ENCODE data around the gene SPSB4. TPM values are rescaled to one million over a fixed set of nuclear protein-coding genes. Genes with fewer than 3 reads are reported as not detected.
A peak's percentile ranks its signal among the peaks of the same experiment; 100 is the strongest.

Gene SPSB4
- total RNA-seq, 6 experiments from 2014 or later, result 0.62 to 1.0 (median 0.98) TPM; not detected in 3

DNA sequence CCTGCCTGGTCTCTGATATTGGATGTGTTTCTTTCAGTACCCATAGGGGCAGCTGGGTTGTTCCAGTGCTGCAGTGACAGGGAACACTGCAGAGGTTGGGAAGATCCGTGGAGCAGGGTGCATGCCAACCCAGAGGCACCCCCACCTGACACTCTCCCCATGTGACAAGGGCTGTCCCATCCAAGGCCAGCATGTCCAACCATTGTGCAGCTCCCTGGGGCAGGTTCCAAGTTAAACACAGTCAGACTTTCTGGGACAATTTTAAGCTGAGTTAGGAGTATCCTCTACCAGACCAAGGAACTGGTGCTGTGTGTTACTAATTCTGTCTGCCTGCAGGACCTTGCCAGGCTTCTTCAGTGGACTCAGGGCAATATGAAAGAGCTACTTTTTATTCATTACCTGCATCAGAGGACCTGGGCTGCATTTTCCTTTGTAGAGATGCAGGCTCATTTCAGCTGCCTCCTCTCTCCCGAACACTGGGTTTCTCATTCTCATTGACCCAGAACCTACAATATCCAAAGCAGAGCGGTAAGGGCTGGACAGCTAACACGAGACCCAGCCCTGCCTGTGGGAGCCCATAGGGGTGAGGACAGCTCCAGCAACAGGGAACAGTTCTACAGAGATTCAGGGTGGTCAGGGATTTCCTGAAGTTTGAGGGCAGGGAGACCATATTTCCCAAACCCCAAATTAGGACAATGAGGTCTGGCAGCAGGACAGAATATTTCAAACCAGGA is 72.7 kb downstream of the SPSB4 start:
- peak in 1 of 3 donors; percentile 21 for DNase-seq
- TF ChIP-seq POLR2A (IDR thresholded peaks at IDR 0.05), result no peak
- WGBS (ENCODE audit: insufficient coverage, low coverage, low lambda C conversion rate, missing lambda C conversion rate), result 59% methylated on average over 3 of the region's 4 CpGs
- no peak overlapping the region for H3K4me3 ChIP-seq
- ATAC-seq, result peak in 3 of 4 donors; percentile 26 to 45 (median 40)
- no peaks in the 10 kb centered on the region for H3K9me3 ChIP-seq
- H3K27ac ChIP-seq, result no peak overlapping the region
- H3K36me3 ChIP-seq, result no peaks in the 10 kb centered on the region
- no peaks in the 10 kb centered on the region for H3K27me3 ChIP-seq
- H3K4me1 ChIP-seq, result no peaks in the 10 kb centered on the region
- intact Hi-C loops (cut with DNase I), result no loop called here

DNA sequence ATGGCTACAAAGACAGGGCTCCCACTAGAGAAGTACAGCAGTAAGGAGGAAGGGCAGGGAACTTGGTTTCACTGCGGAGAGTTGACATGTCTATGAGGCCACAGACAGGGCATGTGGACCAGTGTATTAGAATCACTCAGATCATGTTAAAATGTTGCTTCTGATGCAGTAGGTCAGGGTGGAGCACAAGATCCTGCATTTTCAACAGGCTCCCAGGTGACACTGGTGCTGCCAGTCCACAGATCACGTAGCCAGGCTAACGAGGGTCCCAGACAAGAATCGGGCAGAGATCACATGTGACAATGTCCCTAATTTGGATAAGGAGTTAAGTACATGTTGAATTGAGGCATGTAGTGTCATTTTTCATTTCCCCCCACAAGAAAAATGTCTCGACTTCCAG is 73.6 kb downstream of the SPSB4 start:
- Histone ChIP-seq H3K27me3 (no peaks in the 10 kb centered on the region), H3K27ac (no peak overlapping the region), H3K4me1 (no peaks in the 10 kb centered on the region), H3K36me3 (no peaks in the 10 kb centered on the region), H3K9me3 (no peaks in the 10 kb centered on the region), H3K4me3 (no peak overlapping the region)
- TF ChIP-seq POLR2A (IDR thresholded peaks at IDR 0.05), result no peak
- TF ChIP-seq, protein P1, sequence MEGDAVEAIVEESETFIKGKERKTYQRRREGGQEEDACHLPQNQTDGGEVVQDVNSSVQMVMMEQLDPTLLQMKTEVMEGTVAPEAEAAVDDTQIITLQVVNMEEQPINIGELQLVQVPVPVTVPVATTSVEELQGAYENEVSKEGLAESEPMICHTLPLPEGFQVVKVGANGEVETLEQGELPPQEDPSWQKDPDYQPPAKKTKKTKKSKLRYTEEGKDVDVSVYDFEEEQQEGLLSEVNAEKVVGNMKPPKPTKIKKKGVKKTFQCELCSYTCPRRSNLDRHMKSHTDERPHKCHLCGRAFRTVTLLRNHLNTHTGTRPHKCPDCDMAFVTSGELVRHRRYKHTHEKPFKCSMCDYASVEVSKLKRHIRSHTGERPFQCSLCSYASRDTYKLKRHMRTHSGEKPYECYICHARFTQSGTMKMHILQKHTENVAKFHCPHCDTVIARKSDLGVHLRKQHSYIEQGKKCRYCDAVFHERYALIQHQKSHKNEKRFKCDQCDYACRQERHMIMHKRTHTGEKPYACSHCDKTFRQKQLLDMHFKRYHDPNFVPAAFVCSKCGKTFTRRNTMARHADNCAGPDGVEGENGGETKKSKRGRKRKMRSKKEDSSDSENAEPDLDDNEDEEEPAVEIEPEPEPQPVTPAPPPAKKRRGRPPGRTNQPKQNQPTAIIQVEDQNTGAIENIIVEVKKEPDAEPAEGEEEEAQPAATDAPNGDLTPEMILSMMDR (IDR thresholded peaks at IDR 0.05), result no peak
- no peak for DNase-seq
- WGBS (ENCODE audit: insufficient coverage, low coverage, low lambda C conversion rate, missing lambda C conversion rate), result 52% methylated on average over 4 of the region's 5 CpGs
- intact Hi-C loops (cut with DNase I), result no loop called here
- ATAC-seq, result no peak

DNA sequence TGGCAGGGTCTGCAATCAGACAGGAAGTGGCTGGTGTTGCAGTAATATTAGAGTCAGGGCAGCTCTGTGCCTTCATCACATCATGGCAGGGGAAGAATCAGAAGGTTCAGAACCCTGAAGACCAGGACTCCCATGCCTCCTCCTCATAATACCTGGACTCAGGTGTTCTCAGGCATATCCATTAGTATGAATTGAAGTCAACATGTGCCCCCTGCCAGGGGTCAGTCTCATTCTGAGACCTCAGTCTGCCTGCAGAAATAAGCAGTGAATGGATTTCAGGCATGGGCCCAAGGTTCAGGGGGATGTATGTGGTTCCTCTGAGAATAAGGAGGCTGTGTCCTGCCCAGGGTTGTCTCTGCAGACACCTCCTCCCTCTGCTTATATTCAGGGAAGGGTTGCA is 74.2 kb downstream of the SPSB4 start:
- H3K27me3 ChIP-seq, result no peaks in the 10 kb centered on the region
- no peak for DNase-seq
- H3K36me3 ChIP-seq, result no peaks in the 10 kb centered on the region
- no peak overlapping the region for H3K4me3 ChIP-seq
- TF ChIP-seq, protein P1 (IDR thresholded peaks at IDR 0.05), result no peak
- TF ChIP-seq POLR2A (IDR thresholded peaks at IDR 0.05), result no peak
- ATAC-seq, result no peak
- no peak overlapping the region for H3K27ac ChIP-seq
- H3K9me3 ChIP-seq, result no peaks in the 10 kb centered on the region
- intact Hi-C loops (cut with DNase I), result no loop called here
- H3K4me1 ChIP-seq, result no peaks in the 10 kb centered on the region

DNA sequence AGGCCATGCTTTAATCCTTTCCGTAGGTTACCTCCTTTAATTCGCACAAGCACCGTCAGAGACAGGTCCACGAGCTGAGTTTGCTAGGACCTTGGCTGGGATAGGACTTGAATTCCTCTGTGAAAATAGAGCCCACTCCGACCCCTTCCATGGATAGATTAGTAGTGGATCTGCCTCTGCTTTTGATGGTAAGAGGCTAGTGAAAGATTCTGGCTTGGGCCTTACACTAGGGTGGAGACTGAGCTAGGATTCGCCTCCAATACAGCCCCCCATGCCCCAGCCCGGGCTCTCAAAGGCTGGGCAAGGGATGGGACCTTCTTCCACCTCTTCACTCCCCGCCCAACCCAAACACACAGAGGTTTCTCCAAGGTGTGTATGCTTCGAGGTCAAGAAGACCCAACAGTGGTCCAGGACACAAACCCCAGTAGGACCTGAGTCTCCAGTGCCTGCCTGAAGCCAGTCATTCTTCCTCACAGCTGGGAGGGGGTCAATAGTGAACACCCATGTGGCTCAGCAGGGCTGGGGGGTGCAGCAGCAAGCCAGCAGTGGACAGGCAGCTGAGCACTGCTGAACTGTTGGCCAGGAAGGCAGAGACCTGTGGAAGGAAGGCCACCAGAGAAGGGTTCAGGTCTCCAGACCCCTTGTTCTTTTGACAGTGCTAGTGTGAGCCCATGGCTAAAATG is 75.7 kb downstream of the SPSB4 start:
- H3K27me3 ChIP-seq, result no peaks in the 10 kb centered on the region
- intact Hi-C loops (cut with DNase I), result no loop called here
- no peaks in the 10 kb centered on the region for H3K4me1 ChIP-seq
- peak in 1 of 3 donors; percentile 24 for DNase-seq
- no peak for ATAC-seq
- no peak overlapping the region for H3K4me3 ChIP-seq
- no peaks in the 10 kb centered on the region for H3K36me3 ChIP-seq
- H3K27ac ChIP-seq, result no peak overlapping the region
- TF ChIP-seq POLR2A (IDR thresholded peaks at IDR 0.05), result no peak
- TF ChIP-seq, protein P1 (IDR thresholded peaks at IDR 0.05), result no peak
- 48% methylated on average over 3 of the region's 9 CpGs for WGBS (ENCODE audit: insufficient coverage, low coverage, low lambda C conversion rate, missing lambda C conversion rate)
- H3K9me3 ChIP-seq, result no peaks in the 10 kb centered on the region

DNA sequence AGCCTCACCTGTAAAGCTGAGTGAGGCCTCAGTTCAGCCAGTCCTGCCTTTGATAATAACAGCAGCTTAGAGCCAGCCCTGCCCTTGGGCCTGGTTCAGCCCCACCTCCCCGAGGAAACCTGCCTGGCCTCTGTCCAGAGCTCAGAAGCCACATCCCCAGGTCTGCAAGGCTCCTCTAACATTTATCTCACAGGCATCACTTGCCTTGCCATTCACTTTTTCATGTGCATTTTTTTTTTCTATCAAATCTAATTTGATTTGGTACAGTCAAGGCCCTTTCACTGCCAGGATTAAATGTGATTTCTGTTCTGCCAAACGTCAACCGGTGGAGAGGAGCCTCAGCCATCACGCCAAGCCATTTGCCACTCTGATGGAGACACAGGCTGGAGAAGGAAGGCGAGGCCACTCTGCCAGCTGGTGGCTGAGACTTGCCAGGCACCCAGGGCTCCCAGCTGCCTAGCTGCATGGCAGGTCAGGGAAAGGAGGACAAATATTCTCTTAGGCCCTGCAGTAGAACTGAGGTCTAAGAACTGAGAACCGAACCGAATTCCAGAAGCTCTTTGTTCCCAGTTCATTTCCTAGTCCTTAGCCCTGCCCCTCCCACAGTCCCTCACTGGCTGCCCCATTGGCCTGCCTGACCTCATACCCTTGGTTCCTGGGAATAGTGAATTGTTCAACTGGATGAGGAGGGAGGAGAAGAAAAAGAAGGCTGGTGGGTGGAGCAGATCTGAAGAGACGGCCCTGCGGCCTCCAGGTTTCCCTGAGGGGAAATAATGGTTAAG is 76.4 kb downstream of the SPSB4 start:
- TF ChIP-seq, protein P1 (IDR thresholded peaks at IDR 0.05), result no peak
- TF ChIP-seq POLR2A (IDR thresholded peaks at IDR 0.05), result no peak
- Histone ChIP-seq H3K27me3 (no peaks in the 10 kb centered on the region), H3K9me3 (no peaks in the 10 kb centered on the region), H3K36me3 (no peaks in the 10 kb centered on the region), H3K4me1 (no peaks in the 10 kb centered on the region), H3K27ac (no peak overlapping the region), H3K4me3 (no peak overlapping the region)
- WGBS (ENCODE audit: insufficient coverage, low coverage, low lambda C conversion rate, missing lambda C conversion rate), result 85% methylated on average over 9 of the region's 9 CpGs
- DNase-seq (peak in 1 of 3 donors; percentile 25), ATAC-seq (no peak)
- intact Hi-C loops (cut with DNase I), result no loop called here
